HG02981 (cell line): Measurements from ENCODE around the gene PLCB4.

ENCODE experiments used
- ATAC-seq: cut with Tn5 transposase; IDR thresholded peaks from one replicate; pipeline ENCODE4 v1.9.1; 2021; ENCODE audit warnings: mild to moderate bottlenecking, moderate library complexity; ENCODE audit not compliant: unreplicated experiment

The PLCB4 gene

GRCh38 chr20:9166153-9166780, 97.4 kb downstream of the PLCB4 start:
- no peak for ATAC-seq

DNA sequence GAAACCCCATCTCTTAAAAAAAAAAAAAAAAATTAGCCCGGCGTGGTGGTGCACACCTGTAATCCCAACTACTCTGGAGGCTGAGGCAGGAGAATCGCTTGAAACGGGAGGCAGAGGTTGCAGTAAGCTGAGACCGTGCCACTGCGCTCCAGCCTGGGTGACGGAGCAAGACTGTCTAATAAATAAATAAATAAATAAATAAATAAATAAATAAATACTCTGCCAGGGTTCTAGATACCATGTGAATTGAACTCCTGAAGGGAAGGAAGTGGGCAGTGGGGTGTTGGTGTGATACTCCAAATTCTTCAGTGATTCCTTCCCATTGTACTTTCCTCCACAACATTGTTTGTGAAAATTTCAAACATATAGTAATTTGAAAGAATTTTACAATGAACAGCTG, 100.5 kb downstream of the PLCB4 start:
- ATAC-seq: no peak

DNA sequence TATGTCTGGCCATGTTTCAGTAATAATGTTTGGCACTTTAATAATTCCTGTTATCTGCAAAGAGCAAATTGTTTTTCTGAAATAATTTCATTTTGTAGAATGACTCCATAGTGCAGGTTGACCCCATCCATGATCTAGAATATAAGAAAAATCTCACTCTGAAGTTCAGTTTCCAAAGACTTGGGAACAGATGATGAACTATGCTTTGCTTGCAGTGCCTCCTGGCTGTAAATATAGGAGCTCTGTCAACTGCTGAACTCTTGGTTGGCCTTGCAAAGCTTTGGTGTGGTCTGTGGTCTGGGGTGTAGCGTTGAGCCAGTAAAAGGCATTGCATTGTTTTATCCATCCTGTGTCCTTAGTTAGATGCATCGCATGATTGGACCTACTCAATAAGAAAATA, 104.0 kb downstream of the PLCB4 start:
- no peak for ATAC-seq

GRCh38 chr20:9177278-9177677, 108.4 kb downstream of the PLCB4 start:
- no peak for ATAC-seq

DNA sequence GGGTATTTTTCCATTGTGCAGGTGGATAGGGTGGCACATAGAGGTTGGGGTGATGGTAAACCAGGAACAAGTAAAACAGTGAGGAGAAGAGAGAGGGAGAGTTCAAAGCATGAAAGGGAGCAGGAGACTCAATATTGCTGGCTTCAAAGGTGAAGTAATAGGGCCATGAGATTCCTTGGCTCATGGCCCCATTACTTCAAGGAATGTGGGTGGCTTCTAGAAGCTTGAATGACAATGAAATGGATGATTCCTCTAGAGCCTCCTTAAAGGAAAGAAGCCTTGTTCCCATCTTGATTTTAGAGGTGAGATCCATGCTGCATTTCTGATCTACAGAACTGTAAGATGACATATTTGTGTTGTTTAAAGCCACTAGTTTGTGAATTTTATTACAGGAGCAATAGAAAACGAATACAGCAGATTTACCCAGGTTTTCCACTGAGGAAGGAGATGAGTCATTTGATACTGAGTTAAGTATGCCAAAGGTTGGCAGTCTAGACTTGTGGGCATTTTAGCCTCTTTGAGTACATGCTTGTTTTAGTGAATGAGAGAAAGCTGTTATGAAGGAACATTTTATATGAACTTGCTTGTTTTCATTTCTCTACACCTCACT, 110.4 kb downstream of the PLCB4 start:
- no peak for ATAC-seq

DNA sequence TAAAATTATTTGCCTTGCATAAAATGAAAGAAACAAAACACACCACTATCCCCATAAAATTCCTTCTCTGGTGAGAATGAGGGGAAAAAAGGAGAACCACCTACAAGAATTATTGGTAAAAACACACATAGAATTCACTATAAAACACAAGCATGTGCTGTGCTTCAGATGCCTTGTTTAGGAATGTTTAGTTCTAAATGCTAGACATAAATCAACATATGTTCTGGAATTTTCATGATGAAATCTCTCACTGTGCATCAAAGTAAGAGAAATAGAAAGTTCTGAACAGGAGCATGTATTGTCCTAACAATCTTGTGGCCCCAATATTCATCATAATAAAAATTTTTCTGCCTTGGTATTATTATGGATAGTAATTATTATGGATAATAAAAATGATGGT, 111.0 kb downstream of the PLCB4 start:
- ATAC-seq: no peak

DNA sequence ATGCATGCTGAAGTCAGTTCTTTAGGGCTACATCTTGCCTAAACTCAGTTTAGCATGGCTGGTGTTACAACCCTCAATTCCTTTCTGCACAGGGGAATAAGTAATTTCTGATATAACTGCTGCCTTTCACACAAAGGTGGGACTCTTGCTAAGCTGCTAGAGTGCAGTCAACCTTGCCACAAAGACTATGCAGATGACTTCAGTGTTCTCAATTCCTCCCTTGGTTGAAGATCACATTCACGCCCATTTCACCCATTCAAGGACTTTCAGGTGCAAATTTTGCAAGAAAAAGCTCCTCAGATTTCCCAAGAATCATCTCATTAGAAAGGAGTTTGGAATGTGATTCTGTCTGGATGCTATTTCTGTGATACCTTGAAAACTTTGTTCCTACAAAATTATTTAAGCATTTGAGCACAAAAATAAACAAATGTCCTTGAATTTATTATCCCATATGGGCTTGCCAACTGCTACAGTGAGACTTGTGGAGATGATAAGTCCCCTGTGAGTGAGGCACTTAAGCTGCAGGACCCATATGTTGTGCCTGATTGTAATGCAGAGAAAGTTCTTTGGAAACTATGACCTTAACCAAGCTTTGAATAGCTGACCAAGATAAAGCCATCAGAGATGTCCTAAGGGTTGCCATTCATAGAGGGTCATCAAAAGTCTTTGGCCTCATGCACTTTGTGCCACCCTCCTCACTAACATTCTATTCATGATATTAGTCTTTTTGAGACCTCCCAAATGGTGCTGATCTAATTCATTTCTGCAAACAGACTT, 111.8 kb downstream of the PLCB4 start:
- no peak for ATAC-seq

GRCh38 chr20:9185511-9185910, 116.6 kb downstream of the PLCB4 start:
- no peak for ATAC-seq

GRCh38 chr20:9186396-9186795, 117.5 kb downstream of the PLCB4 start:
- no peak for ATAC-seq

DNA sequence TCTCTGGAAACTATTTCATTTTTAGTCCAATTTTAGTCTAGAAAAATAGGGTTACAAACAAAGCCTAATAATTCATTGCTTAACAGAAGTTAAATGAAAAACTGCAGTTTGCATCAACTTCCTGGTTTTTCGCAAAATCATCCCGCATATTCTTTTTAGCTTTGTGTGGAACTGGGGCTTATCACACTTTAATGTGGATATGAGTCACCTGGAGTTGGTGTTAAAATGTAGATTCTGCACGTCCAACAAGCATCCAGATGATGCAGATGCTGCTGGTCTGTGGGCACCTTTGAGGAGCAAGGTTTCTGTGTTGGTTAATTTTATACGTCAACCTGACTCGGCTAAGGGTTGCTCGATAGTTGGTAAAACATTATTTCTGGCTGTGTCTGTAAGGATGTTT, 126.1 kb downstream of the PLCB4 start:
- ATAC-seq: no peak

DNA sequence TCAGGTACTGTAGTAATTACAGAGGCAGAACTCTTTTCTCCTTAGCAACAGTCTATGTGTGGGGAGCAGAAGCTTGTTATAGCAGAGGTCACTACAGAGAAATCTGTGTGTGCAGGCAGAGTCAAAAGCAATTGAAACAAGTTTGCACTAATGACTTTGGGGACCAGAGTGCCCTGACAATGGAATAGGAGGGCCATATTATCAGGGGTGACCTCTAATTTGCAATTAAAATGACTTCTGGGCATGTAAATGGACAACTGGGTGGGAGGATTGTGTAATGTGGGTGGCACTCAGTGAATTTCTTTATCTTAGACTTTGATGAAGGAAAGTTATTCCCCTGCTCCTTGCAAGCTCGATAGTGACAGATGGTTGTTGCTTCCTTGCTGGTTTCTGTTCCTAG, 127.2 kb downstream of the PLCB4 start:
- ATAC-seq: no peak

GRCh38 chr20:9198460-9198859, 129.6 kb downstream of the PLCB4 start:
- no peak for ATAC-seq

DNA sequence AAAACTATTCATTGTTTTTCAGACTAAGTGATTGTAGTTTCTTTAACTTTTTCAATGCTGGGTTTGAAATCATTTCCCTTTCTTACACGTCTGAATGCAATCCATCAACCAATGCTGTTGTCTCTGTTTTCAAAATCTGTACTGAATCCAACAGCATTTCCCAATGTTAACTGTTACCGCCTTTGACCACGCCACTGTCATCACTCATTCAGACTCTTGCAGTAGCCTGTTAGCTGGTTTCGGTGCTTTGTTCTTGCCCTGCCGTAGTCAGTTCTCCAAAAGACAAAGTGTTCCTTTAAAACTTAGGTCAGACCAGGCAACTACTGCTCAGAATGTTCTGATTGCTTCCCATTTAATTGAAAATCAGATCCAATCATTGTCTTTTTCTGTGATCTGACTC, 131.3 kb downstream of the PLCB4 start:
- ATAC-seq: no peak

- no peak for ATAC-seq
Measured at GRCh38 chr20:9200620-9201019, 131.7 kb downstream of the PLCB4 start.

- no peak for ATAC-seq
Measured at GRCh38 chr20:9202420-9203080, 133.7 kb downstream of the PLCB4 start.

- ATAC-seq: no peak
Measured at GRCh38 chr20:9203081-9203447, 134.2 kb downstream of the PLCB4 start.

DNA sequence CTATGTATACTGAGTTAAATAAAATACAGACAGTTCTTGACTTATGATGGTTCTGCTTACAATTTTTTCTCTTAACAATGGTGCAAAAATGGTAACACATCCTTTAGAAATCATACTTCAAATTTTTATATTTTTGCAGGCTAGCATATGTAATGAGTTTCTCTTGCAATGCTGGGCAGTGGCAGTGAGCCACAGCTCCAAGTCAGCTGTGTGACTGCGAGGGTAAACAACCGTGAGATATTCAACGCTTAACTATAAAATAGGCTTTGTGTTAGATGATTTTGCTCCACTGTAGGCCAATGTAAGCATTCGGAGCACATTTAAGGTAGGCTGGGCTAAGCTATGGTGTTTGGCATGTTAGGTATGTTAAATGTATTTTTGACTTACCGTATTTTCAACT, 136.1 kb downstream of the PLCB4 start:
- ATAC-seq: no peak

GRCh38 chr20:9206486-9206885, 137.6 kb downstream of the PLCB4 start:
- ATAC-seq: no peak

DNA sequence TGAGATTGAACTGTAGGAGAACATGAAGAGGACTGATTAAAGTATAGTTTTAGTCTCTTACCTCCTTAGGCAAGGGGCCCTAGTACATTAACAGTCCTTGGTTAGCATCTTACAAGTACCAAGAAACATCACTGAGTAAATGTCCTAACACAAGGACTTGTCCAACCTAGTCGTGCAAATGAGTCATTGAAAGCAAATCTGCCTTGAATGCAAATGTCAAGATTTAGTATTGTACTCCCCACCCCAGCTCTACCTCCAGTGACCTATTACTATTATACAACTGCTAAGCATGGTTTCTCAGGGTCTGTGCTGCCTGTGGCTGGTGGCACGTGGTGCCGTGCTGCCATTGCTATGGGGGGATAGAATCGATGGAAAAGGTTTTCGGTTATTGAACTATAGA, 138.4 kb downstream of the PLCB4 start:
- no peak for ATAC-seq

GRCh38 chr20:9210356-9210755, 141.5 kb downstream of the PLCB4 start:
- ATAC-seq: no peak

- ATAC-seq: no peak
Measured at GRCh38 chr20:9211016-9211760, 142.3 kb downstream of the PLCB4 start.
